Liver (tissue), 2 donors: ENCODE measurements around the gene CDKN1B.

Experiments used
- HNF4A ChIP-seq, 2 donors: conservative IDR thresholded peaks; 2 replicates each; pipeline ENCODE4 v1.6.1; 2016; ENCODE audit warnings: antibody characterized with exemption in 2 of 2, mild to moderate bottlenecking in 2 of 2
- REST ChIP-seq: IDR thresholded peaks from 2 replicates; pipeline ENCODE4 v1.6.1; 2016; ENCODE audit warnings: antibody characterized with exemption, mild to moderate bottlenecking
- donor health status: healthy.

GRCh38 chr12:12668005-12668404, 49.2 kb upstream of the CDKN1B start:
- TF ChIP-seq REST (no peak), HNF4A (conservative IDR thresholded peaks at IDR 0.05) (no peak)
